BJ (cell line): ENCODE results near the gene MSL3B.

Experiments used
- CTCF ChIA-PET: fragments of 350-600 bp; formaldehyde crosslinking; extraction: SDS; loops from one replicate; lab custom pipeline; 2021; ENCODE audit warnings: antibody characterized with exemption, inconsistent platforms; lab: Yijun Ruan, JAX
- POLR2A ChIA-PET: fragments of 300-600 bp; sonication (Branson Sonifier 250); formaldehyde crosslinking; extraction: SDS; loops from one replicate; lab custom pipeline; 2021; ENCODE audit warnings: antibody characterized with exemption; lab: Charles Lee
- DNase-seq: peaks from one replicate; pipeline ENCODE4 v3.0.0-alpha.2; 2011; ENCODE audit warnings: low read depth
- H3K27me3 ChIP-seq: 2 replicates; pipeline ENCODE4 v1.6.0; 2011; ENCODE audit warnings: low read length; ENCODE audit not compliant: control insufficient read depth, insufficient read depth
- H3K36me3 ChIP-seq: 2 replicates; pipeline ENCODE4 v1.5.1; 2011; ENCODE audit warnings: low read length; ENCODE audit not compliant: control insufficient read depth, insufficient read depth
- H3K4me3 ChIP-seq: 2 replicates; pipeline ENCODE4 v1.5.1; 2011; ENCODE audit warnings: low read depth, mild to moderate bottlenecking, control low read depth, low read length
- CTCF ChIP-seq: IDR thresholded peaks from 2 replicates; pipeline ENCODE4 v1.5.1; 2011; ENCODE audit warnings: low read depth, mild to moderate bottlenecking, control low read depth, inconsistent platforms, low read length, moderate library complexity; ENCODE audit not compliant: insufficient read depth

The MSL3B gene

GRCh38 chr2:233849607-233850271, 18.4 kb downstream of the MSL3B start:
- ChIA-PET CTCF (no interaction called here), POLR2A (no interaction called here)
- no peak for TF ChIP-seq CTCF

GRCh38 chr2:233848276-233848675, 19.9 kb downstream of the MSL3B start:
- ChIA-PET CTCF (no interaction called here), POLR2A (no interaction called here)
- Histone ChIP-seq H3K27me3 (no peaks in the 10 kb centered on the region), H3K36me3 (peaks cover 2% of the 10 kb centered on the region), H3K4me3 (no peak overlapping the region)
- no peak for TF ChIP-seq CTCF
- no peak for DNase-seq

More at GRCh38 chr2:233849607-233850271, 18.4 kb downstream of the MSL3B start:
- Histone ChIP-seq H3K4me3 (no peak overlapping the region), H3K36me3 (peaks cover 2% of the 10 kb centered on the region), H3K27me3 (no peaks in the 10 kb centered on the region)
- no peak for DNase-seq

GRCh38 chr2:233847248-233847898, 20.8 kb downstream of the MSL3B start:
- DNase-seq: no peak
- peaks cover 2% of the 10 kb centered on the region for H3K36me3 ChIP-seq
- H3K4me3 ChIP-seq: no peak overlapping the region
- ChIA-PET CTCF (no interaction called here), POLR2A (no interaction called here)
- H3K27me3 ChIP-seq: no peaks in the 10 kb centered on the region
- no peak for TF ChIP-seq CTCF

GRCh38 chr2:233846387-233847247, 21.6 kb downstream of the MSL3B start:
- ChIA-PET POLR2A (no interaction called here), CTCF (no interaction called here)
- Histone ChIP-seq H3K4me3 (no peak overlapping the region), H3K36me3 (peaks cover 2% of the 10 kb centered on the region), H3K27me3 (no peaks in the 10 kb centered on the region)
- no peak for DNase-seq
- TF ChIP-seq CTCF: no peak
